Muscle of back (tissue), 11 donors: Measurements from ENCODE around the gene AEN. TPM values are rescaled to one million over a fixed set of nuclear protein-coding genes. Genes with fewer than 3 reads are reported as not detected.

Experiments used
- DNase-seq, 3 donors: peaks; one replicate each; pipeline versions ENCODE4 v3.0.0 to v3.0.0-alpha.2; 2013
- polyA plus RNA-seq, 10 donors: library from polyadenylated mRNA; unstranded; fragments of 120-200 nt; gene quantifications; one replicate each; pipeline ENCODE4 v1.2.1, GENCODE V29; 2013; ENCODE audit not compliant: insufficient read length in 10 of 10

AEN gene
- polyA plus RNA-seq, 10 donors, result 4.2 to 7.7 (median 5.5) TPM

GRCh38 chr15:88663141-88663621 lies 42.0 kb downstream of the AEN start:
- DNase-seq, result no peak

DNA sequence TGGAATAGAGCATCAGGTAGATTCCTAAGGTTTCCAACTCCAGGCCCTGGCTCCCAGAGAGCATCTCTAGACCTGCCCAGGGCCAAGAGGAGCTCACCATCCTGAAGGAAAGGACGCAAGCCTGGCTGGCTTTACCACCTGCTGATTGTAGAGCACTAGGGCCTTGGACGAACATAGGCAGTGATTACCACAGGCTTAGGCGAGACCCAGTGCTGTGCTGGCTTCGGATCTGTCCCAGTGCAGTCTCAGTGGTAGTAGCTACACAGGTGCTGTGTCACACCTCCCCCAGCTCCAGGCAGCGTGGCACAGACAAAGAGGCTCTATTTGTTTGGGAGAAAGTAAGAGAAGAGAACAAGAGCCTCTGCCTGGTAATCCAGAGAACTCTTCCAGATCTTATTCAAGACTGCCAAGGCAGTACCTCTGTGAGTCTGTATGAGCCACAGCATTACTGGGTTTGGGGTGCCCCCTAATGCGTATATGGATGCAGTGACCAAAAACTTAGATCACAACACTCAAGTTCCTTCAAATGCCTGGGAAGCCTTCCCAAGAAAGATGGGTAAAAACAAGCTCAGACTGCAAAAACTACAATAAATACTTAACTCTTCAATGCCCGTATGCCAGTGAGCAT lies 43.1 kb downstream of the AEN start:
- DNase-seq, result no peak

- DNase-seq, result no peak
Measured at GRCh38 chr15:88674661-88675060, 53.5 kb downstream of the AEN start.

DNA sequence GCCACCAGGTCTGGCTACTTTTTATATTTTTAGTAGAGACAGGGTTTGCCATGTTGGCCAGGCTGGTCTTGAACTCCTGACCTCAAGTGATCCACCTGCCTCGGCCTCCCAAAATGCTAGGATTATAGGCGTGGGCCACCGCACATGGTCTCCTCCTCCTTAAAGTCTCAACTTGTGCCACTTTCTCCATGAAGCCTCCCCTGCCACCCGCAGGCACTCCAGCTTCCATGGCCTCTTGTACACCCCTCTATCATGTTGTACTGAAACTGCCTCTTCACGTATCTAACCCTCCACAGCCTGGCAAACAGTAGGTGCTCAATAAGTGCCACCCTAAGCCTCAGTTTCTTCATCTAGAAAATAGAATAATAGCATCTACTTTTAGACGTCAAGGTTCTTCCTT lies 57.6 kb downstream of the AEN start:
- no peak for DNase-seq

DNA sequence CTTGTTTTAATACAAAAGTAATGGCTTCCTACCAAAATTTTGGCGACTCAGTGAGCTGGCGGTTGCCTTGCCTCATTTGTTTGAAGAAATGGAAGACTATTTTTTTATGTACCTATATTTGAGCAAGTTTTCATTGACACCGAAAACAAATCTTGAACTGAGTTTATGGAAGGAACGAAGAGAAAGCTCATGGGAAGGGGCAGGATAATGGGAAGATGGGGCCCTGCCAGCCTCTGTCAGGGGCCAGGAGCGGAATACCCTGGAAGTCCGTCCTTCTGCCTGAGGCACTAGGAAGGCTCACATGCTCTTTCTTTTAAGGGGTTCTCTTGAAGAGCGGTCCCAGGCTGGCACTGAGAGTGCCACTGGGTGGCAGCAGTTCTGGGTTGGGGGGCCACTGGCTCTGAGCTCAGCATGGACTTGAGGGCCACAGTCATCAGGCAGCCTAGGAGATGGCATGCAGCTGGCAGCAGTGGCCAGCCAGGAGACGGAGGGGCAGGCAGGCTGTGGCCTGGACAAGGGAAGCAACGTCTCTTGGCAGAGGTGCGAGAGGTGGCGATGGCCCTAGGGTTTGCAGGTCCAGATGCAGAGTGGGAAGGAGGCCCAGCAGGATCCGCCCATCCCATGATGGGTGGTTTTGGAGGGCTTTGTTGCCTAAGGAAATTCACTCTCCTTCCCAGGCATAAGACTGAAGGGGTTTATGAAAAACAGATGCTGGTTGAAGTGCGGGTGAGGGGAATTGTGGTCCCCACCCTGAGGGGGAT lies 59.3 kb downstream of the AEN start:
- DNase-seq, result peak in 1 of 3 donors; percentile 52

- DNase-seq, result peak in 1 of 3 donors; percentile 18
Measured at GRCh38 chr15:88681610-88682221, 60.6 kb downstream of the AEN start.

Other genes with a start within 250 kb of the AEN start
- 10 to 100 TPM; 22.0 to 26.0 (median 24.9) TPM for gene MRPL46, start 154.0 kb upstream of the AEN start, polyA plus RNA-seq
- 10 to 100 TPM; 40.5 to 47.6 (median 44.0) TPM for gene MRPS11, start 153.6 kb upstream of the AEN start, polyA plus RNA-seq
- 10 to 100 TPM in 5 of 10 donors, 1 to 10 TPM in 5; 8.4 to 14.1 (median 10.1) TPM for gene DET1, start 74.7 kb upstream of the AEN start, polyA plus RNA-seq
- gene ISG20, start 17.7 kb downstream of the AEN start, polyA plus RNA-seq, result 1 to 10 TPM in 5 of 10 donors, under 1 TPM in 5; 0.65 to 8.6 (median 1.1) TPM
- 10 to 100 TPM in 4 of 10 donors, 1 to 10 TPM in 6; 2.5 to 23.0 (median 8.3) TPM for gene ACAN, start 182.1 kb downstream of the AEN start, polyA plus RNA-seq